K562 (cell line): Measurements from ENCODE around the gene MYLK3. TPM values are rescaled to one million over a fixed set of nuclear protein-coding genes. Genes with fewer than 3 reads are reported as not detected.

Experiments
- ATAC-seq: fragments of 200-7000 bp; cut with Tn5 transposase; 3 replicates; pipeline ENCODE4 v1.9.1; 2020; ENCODE audit warnings: moderate library complexity
- BruUV-seq: library from RNA; stranded (reverse); fragments of 400-500 nt; replicated peaks from 2 replicates; lab custom pipeline; 2021; lab: Mats Ljungman, UMichigan
- CTCF ChIA-PET: fragments of 300-600 bp; formaldehyde crosslinking; extraction: SDS; loops from one replicate; lab custom pipeline; 2021; ENCODE audit warnings: low intra/inter-chr PET ratio; lab: Yijun Ruan, JAX
- POLR2A ChIA-PET: fragments of 300-600, 350-650 bp; sonication (Branson Sonifier 250); formaldehyde crosslinking; extraction: SDS; loops from one replicate; lab custom pipeline; 2021; ENCODE audit warnings: antibody characterized with exemption, inconsistent platforms; lab: Yijun Ruan, JAX
- DNase-seq, 4 experiments: peaks; one replicate each; pipeline versions ENCODE4 v3.0.0 to v3.0.0-alpha.2; 2011 to 2018; ENCODE audit warnings: low spot score in 3 of 4, mixed read lengths in 3 of 4; ENCODE audit errors: extremely low read depth in 1 of 4
- FAIRE-seq: peaks from 2 replicates; lab custom pipeline; 2011; peaks lifted over from hg19 to GRCh38; lab: Jason Lieb, UNC
- H2AFZ ChIP-seq: 2 replicates; pipeline ENCODE4 v1.6.0; 2011; ENCODE audit warnings: low read depth, low read length, control low read depth, inconsistent platforms
- H3K27ac ChIP-seq: fragments of 200-600 bp; 3 replicates; pipeline ENCODE4 v1.8.0; 2011; ENCODE audit warnings: low read depth, mild to moderate bottlenecking, control low read depth, inconsistent platforms, low read length, moderate library complexity, mixed read lengths; ENCODE audit errors: extremely low read depth
- H3K27me3 ChIP-seq, 2 experiments: fragments of 300-600 bp in 1 of 2; 2 replicates in 1 of 2; 3 replicates in 1 of 2; pipeline versions ENCODE4 v1.6.0 to v1.8.0; 2011; ENCODE audit warnings: inconsistent platforms in 2 of 2, low read length in 2 of 2, mild to moderate bottlenecking in 1 of 2, mixed read lengths in 1 of 2, moderate library complexity in 1 of 2; ENCODE audit not compliant: control insufficient read depth in 2 of 2, insufficient read depth in 2 of 2
- H3K36me3 ChIP-seq: fragments of 300-600 bp; 3 replicates; pipeline ENCODE4 v1.8.0; 2011; ENCODE audit warnings: mild to moderate bottlenecking, low read length, inconsistent platforms; ENCODE audit not compliant: control insufficient read depth, insufficient read depth
- H3K4me1 ChIP-seq, 2 experiments: fragments of 200-600 bp in 1 of 2; replicated peaks in 1 of 2; 2 replicates in 1 of 2; 3 replicates in 1 of 2; pipeline versions ENCODE4 v1.5.1 to v1.8.0; 2011; ENCODE audit warnings: inconsistent platforms in 2 of 2, low read length in 2 of 2, mild to moderate bottlenecking in 1 of 2, mixed read lengths in 1 of 2, moderate library complexity in 1 of 2; ENCODE audit not compliant: control insufficient read depth in 2 of 2, insufficient read depth in 2 of 2
- H3K4me2 ChIP-seq: 2 replicates; pipeline ENCODE4 v1.6.1; 2011; ENCODE audit warnings: low read length, control low read depth, inconsistent platforms, mixed read lengths; ENCODE audit not compliant: insufficient read depth
- H3K4me3 ChIP-seq: fragments of 200-600 bp; sonication (generic), shearing (Covaris generic); 2 replicates; pipeline ENCODE4 v1.5.1; 2016; ENCODE audit warnings: control low read depth, inconsistent platforms
- H3K79me2 ChIP-seq: fragments of 200-600 bp; 3 replicates; pipeline ENCODE4 v1.8.0; 2011; ENCODE audit warnings: low read length, inconsistent platforms; ENCODE audit not compliant: control insufficient read depth, insufficient read depth
- H3K9ac ChIP-seq, 2 experiments: 2 replicates each; pipeline versions ENCODE4 v1.6.0 to v1.6.1; 2011; ENCODE audit warnings: low read depth in 2 of 2, low read length in 2 of 2, control low read depth in 1 of 2, inconsistent platforms in 1 of 2, mild to moderate bottlenecking in 1 of 2, mixed read lengths in 1 of 2; ENCODE audit not compliant: insufficient read depth in 1 of 2
- H3K9me1 ChIP-seq: one replicate; pipeline ENCODE4 v1.6.0; 2011; ENCODE audit warnings: inconsistent platforms, mild to moderate bottlenecking, low read length, moderate library complexity; ENCODE audit not compliant: control insufficient read depth, insufficient read depth
- H3K9me3 ChIP-seq: replicated peaks from 2 replicates; pipeline ENCODE4 v1.5.1; 2011; ENCODE audit warnings: low read depth, low read length, inconsistent platforms; ENCODE audit not compliant: control insufficient read depth, insufficient read depth
- H4K20me1 ChIP-seq: replicated peaks from 2 replicates; pipeline ENCODE4 v1.6.1; 2011; ENCODE audit warnings: low read length, inconsistent platforms, mixed read lengths; ENCODE audit not compliant: control insufficient read depth, insufficient read depth
- MGA ChIP-seq: fragments of 450-650 bp; IDR thresholded peaks from 2 replicates; pipeline ENCODE4 v1.6.1; 2016; ENCODE audit warnings: mild to moderate bottlenecking, moderate library complexity
- ZNF121 ChIP-seq: sonication (generic); formaldehyde crosslinking; conservative IDR thresholded peaks from 2 replicates; pipeline ENCODE4 v1.8.0; 2022; ENCODE audit warnings: missing genetic modification reagents
- WGBS: fragments of 100-300 bp; shearing (Covaris generic); methylation state at CpG from one replicate; pipeline ENCODE4 v1.1.6; 2016; ENCODE audit warnings: low coverage, mixed read lengths; ENCODE audit not compliant: insufficient coverage; ENCODE audit errors: missing lambda C conversion rate; 5-methylcytosine and 5-hydroxymethylcytosine counted together
- in situ Hi-C: fragments of 300-500 bp; cut with MboI; formaldehyde crosslinking; loops from 4 replicates; pipeline ENCODE4 v1.15.0; 2018; ENCODE audit warnings: inconsistent platforms, mixed read lengths
- intact Hi-C: fragments of 100-400 bp; cut with micrococcal nuclease; formaldehyde crosslinking; loops from 2 replicates; pipeline ENCODE4 v1.14.2; 2022
- polyA plus RNA-seq, 8 experiments: library from polyadenylated mRNA; depleted of rRNA in 4 of 8; stranded (reverse) in 5 of 8; unstranded in 3 of 8; fragments of >200 nt; fragmentation: Nextera tagmentation in 2 of 8; fragmentation: Illumina TruSeq in 1 of 8; extraction: Ambion mirVana in 2 of 8; extraction: Trizol in 1 of 8; gene quantifications; 2 replicates each; pipeline versions ENCODE4 v1.2.1 to v1.2.3, GENCODE V29; 2011 to 2014; ENCODE audit warnings: inconsistent platforms in 1 of 8, missing spikeins in 1 of 8
- total RNA-seq, 7 experiments: library from RNA; depleted of rRNA in 6 of 7; stranded (reverse); fragments of >200 nt in 6 of 7; fragmentation: Illumina TruSeq in 2 of 7; extraction: Trizol in 2 of 7; gene quantifications; 2 replicates each; pipeline versions ENCODE4 v1.2.1 to v1.2.3, GENCODE V29; 2011 to 2021; ENCODE audit warnings: low replicate concordance in 1 of 7
- TF ChIP-seq, protein P1 (sequence below), 2 experiments: fragments of 450-650 bp; conservative IDR thresholded peaks; 2 replicates each; pipeline ENCODE4 v1.6.1; 2017; ENCODE audit warnings: mild to moderate bottlenecking in 2 of 2, moderate library complexity in 2 of 2
- TF ChIP-seq, protein P2 (sequence below): sonication (generic); formaldehyde crosslinking; IDR thresholded peaks from 2 replicates; pipeline ENCODE4 v1.8.1; 2022; ENCODE audit warnings: missing genetic modification reagents

The MYLK3 gene
- total and polyA plus RNA-seq, 9 of the 15 experiments (the other 6 are each of a cell fraction or from before 2014, with no cell fraction given) = 0.69 to 10.7 (median 4.7) TPM

- DNase-seq (no peak), ATAC-seq (peak; percentile 44), FAIRE-seq (no peak)
- H3K36me3 ChIP-seq = no peaks in the 10 kb centered on the region
- no peaks in the 10 kb centered on the region for H3K27me3 ChIP-seq
- intact Hi-C loops (no loop called here), in situ Hi-C loops (no loop called here)
- POLR2A ChIA-PET = interaction anchor here (1.0 kb wide), 1 partner anchor 10 kb away, joined by 3 read pairs; no protein-coding TSS in a partner anchor
- H3K4me1 ChIP-seq = peaks cover 8 to 9% of the 10 kb centered on the region in 2 experiments; a peak in 3 of 5 replicates
- 27% methylated on average over 7 of the region's 11 CpGs for WGBS
- H3K9me1 ChIP-seq = no peaks in the 10 kb centered on the region
- no peaks in the 10 kb centered on the region for H3K9me3 ChIP-seq
- CTCF ChIA-PET = no interaction called here
- H3K27ac ChIP-seq = no peak overlapping the region; the same call in 2 of the 3 replicates
- H3K79me2 ChIP-seq = no peaks in the 10 kb centered on the region
- H3K9ac ChIP-seq = 0 out of 4 replicates have a peak overlapping the region, but pooled peaks of 1 of the 2 experiments have one; percentile 56
- peak overlapping the region; percentile 36 for H3K4me2 ChIP-seq
- no peaks in the 10 kb centered on the region for H4K20me1 ChIP-seq
- BruUV-seq = no TSS peak
- H2AFZ ChIP-seq = peak overlapping the region; percentile 52; the same call in 1 of the 2 replicates
- no peak overlapping the region for H3K4me3 ChIP-seq
- TF ChIP-seq, protein P1, sequence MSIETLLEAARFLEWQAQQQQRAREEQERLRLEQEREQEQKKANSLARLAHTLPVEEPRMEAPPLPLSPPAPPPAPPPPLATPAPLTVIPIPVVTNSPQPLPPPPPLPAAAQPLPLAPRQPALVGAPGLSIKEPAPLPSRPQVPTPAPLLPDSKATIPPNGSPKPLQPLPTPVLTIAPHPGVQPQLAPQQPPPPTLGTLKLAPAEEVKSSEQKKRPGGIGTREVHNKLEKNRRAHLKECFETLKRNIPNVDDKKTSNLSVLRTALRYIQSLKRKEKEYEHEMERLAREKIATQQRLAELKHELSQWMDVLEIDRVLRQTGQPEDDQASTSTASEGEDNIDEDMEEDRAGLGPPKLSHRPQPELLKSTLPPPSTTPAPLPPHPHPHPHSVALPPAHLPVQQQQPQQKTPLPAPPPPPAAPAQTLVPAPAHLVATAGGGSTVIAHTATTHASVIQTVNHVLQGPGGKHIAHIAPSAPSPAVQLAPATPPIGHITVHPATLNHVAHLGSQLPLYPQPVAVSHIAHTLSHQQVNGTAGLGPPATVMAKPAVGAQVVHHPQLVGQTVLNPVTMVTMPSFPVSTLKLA (conservative IDR thresholded peaks at IDR 0.05) = no peak
- no peak for TF ChIP-seq ZNF121 (CRISPR knock-in tag)
- TF ChIP-seq, protein P2, sequence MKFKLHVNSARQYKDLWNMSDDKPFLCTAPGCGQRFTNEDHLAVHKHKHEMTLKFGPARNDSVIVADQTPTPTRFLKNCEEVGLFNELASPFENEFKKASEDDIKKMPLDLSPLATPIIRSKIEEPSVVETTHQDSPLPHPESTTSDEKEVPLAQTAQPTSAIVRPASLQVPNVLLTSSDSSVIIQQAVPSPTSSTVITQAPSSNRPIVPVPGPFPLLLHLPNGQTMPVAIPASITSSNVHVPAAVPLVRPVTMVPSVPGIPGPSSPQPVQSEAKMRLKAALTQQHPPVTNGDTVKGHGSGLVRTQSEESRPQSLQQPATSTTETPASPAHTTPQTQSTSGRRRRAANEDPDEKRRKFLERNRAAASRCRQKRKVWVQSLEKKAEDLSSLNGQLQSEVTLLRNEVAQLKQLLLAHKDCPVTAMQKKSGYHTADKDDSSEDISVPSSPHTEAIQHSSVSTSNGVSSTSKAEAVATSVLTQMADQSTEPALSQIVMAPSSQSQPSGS (CRISPR knock-in tag) = no peak
- 0 out of 2 replicates have a peak, but pooled peaks have one; percentile 11 for TF ChIP-seq MGA
Observed at GRCh38 chr16:46756772-46757171, 8.6 kb upstream of the MYLK3 start.
